Measurements from ENCODE around the gene CAPN8. TPM values are rescaled to one million over a fixed set of nuclear protein-coding genes. Genes with fewer than 3 reads are reported as not detected.

Gene CAPN8
- total RNA-seq, 4 donors from 2014 or later, result 0.59 to 0.88 TPM; not detected in 2

DNA sequence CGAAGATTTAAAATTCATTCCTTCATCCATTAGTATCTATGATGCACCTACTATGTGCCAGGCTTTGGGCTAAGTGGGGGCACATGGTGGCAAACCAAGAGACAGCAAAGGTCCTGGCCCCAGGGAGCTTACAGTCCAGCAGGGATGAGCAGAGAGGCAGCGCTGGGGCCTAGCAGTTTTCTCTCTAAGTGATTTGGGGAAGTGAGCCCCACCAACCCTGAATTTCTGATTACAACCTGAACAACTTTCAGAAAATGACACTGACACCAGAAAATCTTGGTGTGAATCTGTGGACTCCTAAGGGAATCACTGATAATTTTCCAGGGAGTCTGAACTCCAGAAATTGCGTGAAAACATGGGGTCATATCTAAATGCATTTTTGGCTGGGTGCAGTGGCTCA lies 111.5 kb downstream of the CAPN8 start:
- Histone ChIP-seq H3K36me3 (no peaks in the 10 kb centered on the region), H3K4me3 (no peak overlapping the region), H3K9me3 (no peaks in the 10 kb centered on the region), H3K27me3 (no peaks in the 10 kb centered on the region), H3K27ac (no peak overlapping the region), H3K4me1 (no peaks in the 10 kb centered on the region)
- intact Hi-C loops (cut with DNase I; ENCODE audit: low total_unique reads), result no loop called here
- DNase-seq, result no peak
- no peak for TF ChIP-seq POLR2A (IDR thresholded peaks at IDR 0.05)
- TF ChIP-seq, protein P1, sequence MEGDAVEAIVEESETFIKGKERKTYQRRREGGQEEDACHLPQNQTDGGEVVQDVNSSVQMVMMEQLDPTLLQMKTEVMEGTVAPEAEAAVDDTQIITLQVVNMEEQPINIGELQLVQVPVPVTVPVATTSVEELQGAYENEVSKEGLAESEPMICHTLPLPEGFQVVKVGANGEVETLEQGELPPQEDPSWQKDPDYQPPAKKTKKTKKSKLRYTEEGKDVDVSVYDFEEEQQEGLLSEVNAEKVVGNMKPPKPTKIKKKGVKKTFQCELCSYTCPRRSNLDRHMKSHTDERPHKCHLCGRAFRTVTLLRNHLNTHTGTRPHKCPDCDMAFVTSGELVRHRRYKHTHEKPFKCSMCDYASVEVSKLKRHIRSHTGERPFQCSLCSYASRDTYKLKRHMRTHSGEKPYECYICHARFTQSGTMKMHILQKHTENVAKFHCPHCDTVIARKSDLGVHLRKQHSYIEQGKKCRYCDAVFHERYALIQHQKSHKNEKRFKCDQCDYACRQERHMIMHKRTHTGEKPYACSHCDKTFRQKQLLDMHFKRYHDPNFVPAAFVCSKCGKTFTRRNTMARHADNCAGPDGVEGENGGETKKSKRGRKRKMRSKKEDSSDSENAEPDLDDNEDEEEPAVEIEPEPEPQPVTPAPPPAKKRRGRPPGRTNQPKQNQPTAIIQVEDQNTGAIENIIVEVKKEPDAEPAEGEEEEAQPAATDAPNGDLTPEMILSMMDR (IDR thresholded peaks at IDR 0.05), result no peak

DNA sequence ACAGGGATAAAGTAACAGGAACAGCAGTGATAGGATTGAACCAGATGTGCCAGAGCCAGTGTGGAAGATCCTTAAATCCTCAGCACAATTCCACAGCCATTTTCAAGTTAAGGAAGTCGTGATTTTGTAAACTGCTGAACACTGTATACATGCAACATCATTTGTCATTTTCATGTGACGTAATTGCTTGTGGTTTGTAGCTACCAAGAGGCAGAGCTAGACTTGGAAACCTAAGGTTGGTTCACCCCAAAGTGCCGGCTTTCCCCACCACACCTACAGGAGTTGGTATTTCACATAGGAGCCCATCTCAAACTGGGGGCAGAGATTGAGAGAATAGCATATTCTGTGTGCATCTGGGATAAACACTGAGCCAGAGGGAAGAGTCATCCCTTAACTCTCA lies 113.9 kb downstream of the CAPN8 start:
- H3K9me3 ChIP-seq, result no peaks in the 10 kb centered on the region

DNA sequence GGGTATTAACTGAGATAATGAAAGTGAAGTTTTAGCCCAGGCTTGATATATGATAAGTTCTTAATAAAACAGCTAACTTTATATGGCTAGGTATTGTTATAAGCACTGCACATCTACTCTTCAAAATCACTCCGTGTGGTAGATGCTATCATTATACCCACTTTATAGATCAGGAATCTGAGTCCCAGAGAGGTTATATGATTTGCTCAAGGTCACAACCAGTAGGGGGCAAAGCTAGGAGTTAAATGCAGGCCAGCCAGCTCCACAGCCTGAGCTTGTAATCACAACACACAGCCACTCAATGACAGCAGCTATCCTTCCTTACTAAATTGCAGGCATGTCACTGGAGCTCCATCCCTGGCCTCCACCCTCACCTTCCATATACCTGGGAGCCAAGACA lies 115.8 kb downstream of the CAPN8 start:
- TF ChIP-seq, protein P1 (IDR thresholded peaks at IDR 0.05), result no peak
- no peak for TF ChIP-seq POLR2A (IDR thresholded peaks at IDR 0.05)
- intact Hi-C loops (cut with DNase I; ENCODE audit: low total_unique reads), result no loop called here
- H3K9me3 ChIP-seq, result no peaks in the 10 kb centered on the region

More for the DNA sequence above, 113.9 kb downstream of the CAPN8 start:
- H3K4me3 ChIP-seq, result no peak overlapping the region
- H3K4me1 ChIP-seq, result no peaks in the 10 kb centered on the region
- no peaks in the 10 kb centered on the region for H3K36me3 ChIP-seq
- TF ChIP-seq, protein P1 (IDR thresholded peaks at IDR 0.05), result no peak
- H3K27ac ChIP-seq, result no peak overlapping the region
- intact Hi-C loops (cut with DNase I; ENCODE audit: low total_unique reads), result no loop called here
- no peak for DNase-seq
- H3K27me3 ChIP-seq, result no peaks in the 10 kb centered on the region

DNA sequence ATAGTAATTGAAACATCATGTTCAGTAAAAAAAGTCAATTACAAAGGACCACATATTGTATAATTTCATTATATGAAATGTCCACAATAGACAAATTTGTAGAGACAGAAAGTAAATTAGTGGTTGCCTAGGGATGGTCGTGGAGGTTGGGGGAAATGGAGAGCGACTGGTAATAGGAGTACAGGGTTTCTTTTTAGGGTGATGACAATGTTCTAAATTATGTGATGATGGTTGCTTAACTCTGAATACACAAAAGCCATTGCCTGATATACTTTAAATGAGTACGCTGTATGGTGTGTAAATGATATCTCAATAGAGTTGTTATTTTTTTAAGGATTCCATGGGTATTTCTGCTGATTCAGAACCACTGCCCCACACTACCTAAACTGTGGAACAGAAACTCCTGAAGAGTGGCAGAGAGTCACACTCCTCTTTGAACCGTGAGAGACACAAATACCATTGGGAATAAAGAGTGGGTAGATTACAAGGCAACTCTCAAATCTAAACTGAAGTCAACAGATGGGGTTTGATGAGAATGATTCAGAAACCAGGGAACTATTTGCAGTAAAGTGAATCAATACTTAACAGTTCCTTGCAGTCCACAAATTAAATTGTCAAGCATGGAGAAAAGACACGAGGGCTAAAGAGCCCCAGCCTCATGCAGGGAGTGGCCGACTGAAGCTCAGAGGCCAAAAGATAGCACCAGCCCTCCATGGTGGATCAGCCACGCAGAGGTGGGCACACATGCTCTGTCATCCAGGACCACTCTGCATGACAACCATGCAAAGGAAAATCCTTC lies 118.0 kb downstream of the CAPN8 start:
- no peak for TF ChIP-seq POLR2A (IDR thresholded peaks at IDR 0.05)
- TF ChIP-seq, protein P1 (IDR thresholded peaks at IDR 0.05), result no peak
- no peak overlapping the region for H3K27ac ChIP-seq
- H3K4me3 ChIP-seq, result no peak overlapping the region
- no peak for DNase-seq
- H3K36me3 ChIP-seq, result no peaks in the 10 kb centered on the region
- no peaks in the 10 kb centered on the region for H3K9me3 ChIP-seq
- H3K4me1 ChIP-seq, result no peaks in the 10 kb centered on the region
- no peaks in the 10 kb centered on the region for H3K27me3 ChIP-seq
- intact Hi-C loops (cut with DNase I; ENCODE audit: low total_unique reads), result no loop called here

More for the DNA sequence above, 115.8 kb downstream of the CAPN8 start:
- Histone ChIP-seq H3K27ac (no peak overlapping the region), H3K4me3 (no peak overlapping the region), H3K4me1 (no peaks in the 10 kb centered on the region), H3K36me3 (no peaks in the 10 kb centered on the region), H3K27me3 (no peaks in the 10 kb centered on the region)
- no peak for DNase-seq

DNA sequence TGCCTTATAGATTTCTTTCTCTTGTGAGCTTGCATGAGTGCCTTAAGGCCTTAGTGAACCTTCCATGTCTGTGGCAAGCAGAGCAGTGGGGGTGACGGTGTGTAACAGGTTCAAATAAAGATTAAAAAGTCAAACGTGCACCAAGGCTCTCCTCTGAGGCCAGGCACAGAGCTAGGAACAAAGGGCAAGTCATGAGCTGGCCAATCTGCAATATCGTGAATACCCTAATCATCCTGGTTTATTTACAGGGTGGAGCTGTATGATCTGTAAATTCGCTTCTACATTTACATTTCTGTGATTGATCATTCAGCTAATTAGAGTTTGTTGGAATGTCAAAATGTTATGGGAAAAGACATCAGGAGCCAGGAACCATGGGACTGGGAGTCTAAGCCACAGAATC lies 120.2 kb downstream of the CAPN8 start:
- no peak for TF ChIP-seq POLR2A (IDR thresholded peaks at IDR 0.05)
- TF ChIP-seq, protein P1 (IDR thresholded peaks at IDR 0.05), result no peak
- intact Hi-C loops (cut with DNase I; ENCODE audit: low total_unique reads), result no loop called here
- Histone ChIP-seq H3K36me3 (no peaks in the 10 kb centered on the region), H3K9me3 (no peaks in the 10 kb centered on the region), H3K4me1 (no peaks in the 10 kb centered on the region), H3K27me3 (no peaks in the 10 kb centered on the region), H3K27ac (no peak overlapping the region), H3K4me3 (no peak overlapping the region)
- no peak for DNase-seq

Measured in uterus (tissue), 4 donors.